Stimulated activated CD8-positive, alpha-beta memory T cell treated with anti-CD3 and anti-CD28 coated beads, Interleukin-2, amount 100 ng/mL, for 48 hours (primary cell): Measurements from ENCODE around the gene BID.

ENCODE experiments used
- DNase-seq, 2 donors: peaks; one replicate each; pipeline ENCODE4 v3.0.0-alpha.2; 2020; ENCODE audit warnings: low read depth in 2 of 2

The BID gene

DNA sequence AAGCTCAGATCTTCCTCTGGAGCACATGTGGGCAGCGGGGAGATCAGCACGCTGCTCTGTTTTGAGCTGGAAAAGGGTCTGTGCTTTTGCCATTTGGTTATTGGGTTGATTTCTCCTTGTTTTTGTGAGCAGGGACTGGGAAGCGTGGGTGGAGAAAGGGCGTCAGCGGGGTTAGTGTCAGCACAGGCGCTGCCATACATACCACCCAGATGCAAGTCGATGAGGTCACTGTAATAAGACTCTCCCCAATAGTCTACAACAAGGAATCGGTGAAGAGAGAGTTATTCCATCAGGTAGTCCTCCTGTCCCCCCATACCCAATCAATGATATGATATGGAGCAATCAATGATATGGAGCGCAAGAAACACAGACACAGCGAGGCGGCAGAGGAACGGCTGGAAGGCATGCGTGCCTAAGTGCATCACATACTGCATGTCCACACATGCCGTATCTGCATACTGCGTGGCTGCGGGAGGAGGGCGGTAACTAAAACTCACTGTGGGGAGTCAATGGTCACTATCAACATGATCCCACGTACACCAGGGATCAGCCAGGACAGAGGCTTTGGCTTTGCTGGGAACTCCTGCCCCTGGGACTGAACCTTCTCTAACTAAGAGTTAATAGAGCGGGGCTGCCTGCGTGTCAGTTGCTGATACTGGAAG is 29.5 kb upstream of the BID start:
- no peak for DNase-seq

DNA sequence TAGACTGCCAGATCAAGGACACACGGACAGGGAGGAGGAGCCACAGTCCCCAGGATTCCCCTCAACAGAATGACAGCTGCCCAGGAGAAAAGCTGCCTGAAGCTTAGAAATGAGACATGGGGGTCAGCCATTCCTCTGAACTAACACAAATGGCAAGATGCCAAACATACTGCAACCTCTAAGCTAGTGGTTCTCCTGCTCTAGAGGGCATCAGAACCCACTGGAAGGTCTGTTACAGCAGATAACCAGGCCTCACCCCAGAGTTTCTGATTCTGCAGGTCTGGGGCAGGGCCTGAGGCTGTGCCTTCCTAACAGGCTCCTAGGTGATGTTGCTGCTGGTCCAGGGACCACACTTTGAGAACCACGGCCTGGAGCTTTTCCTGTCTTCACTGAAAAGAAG is 28.6 kb upstream of the BID start:
- DNase-seq: no peak

DNA sequence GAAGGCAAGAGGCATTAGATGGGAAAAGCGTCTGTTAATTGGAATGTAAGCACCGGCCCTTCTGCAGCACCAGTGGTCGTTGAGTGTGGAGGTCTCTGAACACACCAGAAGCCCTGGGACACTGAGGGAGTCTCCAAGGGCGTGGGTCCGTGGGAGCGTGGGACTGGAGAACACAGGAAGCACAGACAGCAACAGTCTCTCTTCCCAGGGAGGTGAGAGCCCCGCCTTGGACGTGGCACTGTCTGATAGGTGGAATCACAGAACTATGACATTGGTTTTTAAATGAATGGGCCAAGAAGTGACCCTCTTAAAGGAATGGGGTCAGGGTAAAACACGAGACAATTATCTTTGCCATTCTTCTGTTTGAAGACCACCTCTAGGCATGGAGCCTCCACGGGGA is 28.1 kb upstream of the BID start:
- no peak for DNase-seq

DNA sequence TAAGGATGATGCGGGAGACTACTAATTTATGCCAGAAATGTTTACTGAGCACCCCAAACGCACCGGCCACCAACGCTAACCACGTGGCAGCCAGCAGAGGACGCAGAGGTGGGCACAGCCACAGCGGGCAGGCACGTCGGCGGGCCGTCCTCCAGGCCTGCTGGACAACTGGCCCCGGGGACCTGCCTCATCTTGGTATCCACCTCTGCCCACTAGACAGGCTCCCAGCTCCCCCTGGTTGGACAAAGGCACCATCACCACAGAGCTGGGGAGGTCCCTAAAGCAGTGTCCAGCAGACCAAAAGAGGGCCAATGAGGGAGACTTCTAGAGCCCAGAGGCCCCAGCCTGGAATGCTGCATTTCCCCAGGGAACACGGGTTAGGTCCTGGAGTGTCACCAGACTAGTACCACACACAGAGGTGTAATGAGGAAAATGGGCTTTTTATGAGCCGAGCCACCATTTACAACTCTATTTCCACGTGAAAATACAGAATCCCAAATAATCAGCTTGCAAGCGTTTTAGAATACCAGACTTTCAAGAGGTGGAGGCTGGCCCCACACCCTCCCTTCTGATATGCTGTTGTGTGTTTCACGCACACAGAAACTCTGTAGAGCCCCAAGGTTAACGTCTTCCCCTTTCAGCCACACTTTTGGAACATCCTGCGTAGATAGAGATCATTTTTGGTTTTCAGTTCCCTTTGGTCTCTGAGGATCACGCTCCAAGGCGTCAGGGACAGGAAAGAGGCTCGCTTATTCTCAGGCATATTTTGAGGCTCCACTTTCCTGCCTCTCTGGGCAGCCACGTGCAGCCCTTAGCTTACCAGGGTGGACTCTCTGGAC is 23.7 kb upstream of the BID start:
- DNase-seq: no peak

DNA sequence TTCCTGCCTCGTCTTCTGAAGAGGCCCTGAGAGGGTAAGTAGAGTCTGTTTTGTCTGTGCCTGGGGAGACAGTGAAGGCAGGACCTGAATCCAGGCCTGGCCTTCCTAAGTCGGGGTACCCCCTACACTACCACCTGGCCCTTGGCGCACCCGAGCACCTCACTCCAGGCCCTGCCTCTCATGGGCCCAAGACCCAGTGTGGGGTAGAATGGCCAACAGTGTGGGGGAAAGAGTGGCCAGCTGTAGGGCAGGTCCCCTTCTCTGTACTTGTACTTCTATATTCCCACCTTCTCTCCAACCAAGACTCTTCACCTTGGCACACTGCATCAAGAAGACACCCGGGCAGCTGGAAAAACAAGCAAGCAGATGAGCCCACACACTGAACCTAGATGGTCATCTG is 22.4 kb upstream of the BID start:
- DNase-seq: no peak

DNA sequence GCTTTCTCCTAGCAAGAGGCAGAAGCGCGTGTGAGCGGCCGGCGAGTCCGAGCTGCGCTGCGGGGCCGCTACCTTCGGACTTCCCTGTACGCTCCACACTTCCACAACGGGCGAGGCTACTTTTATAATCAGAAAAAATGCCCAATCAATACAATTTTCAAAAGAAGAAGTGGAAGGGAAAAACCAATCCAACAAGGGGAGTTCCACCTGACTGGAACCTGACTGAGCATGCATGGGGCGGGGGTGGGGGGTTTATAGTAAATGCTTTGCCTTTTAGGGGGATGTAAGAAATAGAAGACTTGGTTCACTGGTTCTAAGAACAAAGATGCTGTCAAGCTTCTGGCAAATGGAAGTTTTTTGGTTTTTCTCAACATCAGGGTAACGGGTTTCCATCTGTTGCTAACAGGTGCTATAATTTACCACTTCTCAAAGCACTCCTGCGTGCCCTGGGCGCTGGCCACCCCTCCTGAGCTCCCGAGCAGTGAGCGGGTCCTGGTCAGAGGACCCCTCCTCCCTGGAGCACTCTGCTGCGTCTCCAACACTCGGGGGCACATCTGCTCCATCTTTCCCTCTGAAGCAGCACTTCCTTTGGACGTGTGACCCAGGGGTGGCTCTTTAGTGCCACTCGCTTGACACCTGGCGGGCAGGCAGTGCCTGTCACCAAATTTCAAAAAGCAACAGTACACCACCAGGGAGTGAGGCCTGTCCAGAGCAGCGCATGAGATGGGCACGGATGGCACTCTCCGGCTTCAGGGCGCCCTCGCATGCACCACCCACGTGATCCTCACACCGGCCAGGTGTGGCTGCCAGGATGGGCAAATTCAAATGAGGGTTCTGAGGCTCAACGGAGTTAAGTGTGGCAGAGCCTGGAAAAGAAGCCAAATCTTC is 21.6 kb upstream of the BID start:
- DNase-seq: no peak

DNA sequence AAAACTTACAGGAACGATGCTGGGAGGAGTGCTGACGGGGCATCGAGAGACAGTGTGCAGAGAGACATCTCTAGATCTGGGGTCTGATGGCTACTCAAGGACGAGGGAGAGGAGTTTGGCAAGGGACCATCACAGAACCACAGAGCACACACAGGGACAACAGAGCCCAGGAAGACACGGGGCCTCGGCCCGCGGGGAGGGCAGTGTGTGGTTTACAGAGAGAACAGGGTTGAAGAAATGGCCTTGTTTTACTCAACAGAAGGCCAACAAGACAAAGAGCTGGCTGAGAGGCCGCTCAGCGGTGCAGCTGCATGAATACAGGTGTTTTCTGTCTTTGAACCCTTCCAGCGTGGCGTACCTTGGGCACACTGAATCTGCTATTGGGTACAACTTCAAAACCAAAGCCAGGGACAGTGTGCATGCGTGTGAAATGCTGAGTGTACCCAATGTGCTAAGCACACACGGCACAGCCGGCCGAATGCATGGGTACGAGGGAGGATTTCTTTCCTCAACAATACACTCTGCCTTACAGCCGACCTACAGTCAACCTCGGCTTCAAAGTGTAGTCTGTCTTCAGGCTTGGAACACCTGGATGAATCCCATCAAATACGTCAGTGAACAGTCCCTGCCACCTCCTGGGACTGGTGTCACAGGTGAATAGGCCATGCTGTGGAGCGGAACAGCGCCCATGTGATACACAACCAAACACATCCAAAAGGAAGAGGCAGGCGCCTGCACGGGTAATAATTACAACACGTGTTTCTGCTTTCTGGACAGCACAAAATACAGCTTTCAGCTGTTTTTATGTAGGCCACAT is 20.7 kb upstream of the BID start:
- no peak for DNase-seq

DNA sequence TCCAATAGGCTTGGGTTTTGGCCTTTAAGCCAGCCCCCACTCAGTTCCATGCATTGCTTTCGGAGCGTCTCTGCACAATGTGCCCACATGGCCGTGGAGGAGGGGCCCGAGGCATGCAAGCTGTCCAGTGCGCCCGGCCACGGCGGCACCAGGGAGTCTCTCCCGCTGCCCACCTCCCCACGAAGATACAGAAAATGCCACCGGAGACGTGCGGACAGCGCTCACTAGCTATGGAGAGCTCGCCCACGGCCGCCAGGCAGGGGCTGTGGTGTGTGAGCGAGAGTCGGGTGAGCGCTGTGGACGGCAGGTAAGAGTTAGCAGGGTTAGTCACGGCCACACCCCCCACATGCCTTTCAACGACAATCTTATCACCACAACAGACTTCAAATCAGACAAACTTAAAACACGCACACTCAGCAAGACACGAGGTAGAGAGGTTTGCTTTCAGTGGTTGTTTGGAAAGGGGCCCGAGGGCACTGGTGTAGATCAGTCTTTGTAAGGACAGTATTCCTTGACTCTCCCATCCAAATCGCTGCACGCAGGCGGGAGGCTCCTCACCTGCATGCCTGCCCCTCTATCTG is 18.7 kb upstream of the BID start:
- DNase-seq: no peak

DNA sequence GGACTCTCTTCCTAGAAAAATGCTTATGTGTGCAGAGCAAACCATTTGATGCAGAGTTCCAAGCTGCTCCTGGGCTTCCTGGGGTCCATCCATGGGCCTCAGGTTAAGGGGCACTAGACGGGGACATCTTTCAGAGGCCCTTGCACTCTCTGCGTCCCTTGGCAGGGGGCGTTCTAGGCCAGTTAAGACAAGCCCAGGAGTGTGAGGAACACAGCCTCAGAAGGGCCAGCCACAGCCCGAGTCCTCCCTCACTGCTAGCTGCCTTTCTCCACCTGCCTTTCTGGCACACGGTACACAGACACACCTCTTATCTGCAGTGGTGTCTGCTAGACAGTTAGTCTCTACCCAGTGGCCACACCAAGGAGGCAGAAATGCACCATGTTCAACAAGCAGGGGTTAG is 18.0 kb upstream of the BID start:
- DNase-seq: no peak

DNA sequence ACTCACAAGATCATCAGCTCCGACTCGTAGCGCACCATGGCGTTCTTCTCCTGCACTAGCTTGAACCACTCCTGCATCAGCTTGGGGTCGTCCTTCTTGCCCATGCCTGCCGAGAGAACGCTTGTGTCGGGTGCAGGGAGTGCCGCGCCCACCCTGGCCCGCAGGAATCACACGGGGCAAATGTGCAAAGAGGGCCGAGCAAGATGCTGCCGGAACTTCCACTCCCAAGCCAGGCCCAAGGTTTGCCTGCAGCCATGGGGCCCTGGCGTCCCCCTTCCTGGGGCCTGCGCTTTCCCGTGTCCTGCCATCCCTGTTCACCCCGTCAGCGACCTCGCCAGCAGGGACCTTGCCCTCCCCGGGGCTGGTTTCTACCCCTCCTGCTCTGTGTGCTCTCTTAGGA is 16.9 kb upstream of the BID start:
- DNase-seq: no peak

DNA sequence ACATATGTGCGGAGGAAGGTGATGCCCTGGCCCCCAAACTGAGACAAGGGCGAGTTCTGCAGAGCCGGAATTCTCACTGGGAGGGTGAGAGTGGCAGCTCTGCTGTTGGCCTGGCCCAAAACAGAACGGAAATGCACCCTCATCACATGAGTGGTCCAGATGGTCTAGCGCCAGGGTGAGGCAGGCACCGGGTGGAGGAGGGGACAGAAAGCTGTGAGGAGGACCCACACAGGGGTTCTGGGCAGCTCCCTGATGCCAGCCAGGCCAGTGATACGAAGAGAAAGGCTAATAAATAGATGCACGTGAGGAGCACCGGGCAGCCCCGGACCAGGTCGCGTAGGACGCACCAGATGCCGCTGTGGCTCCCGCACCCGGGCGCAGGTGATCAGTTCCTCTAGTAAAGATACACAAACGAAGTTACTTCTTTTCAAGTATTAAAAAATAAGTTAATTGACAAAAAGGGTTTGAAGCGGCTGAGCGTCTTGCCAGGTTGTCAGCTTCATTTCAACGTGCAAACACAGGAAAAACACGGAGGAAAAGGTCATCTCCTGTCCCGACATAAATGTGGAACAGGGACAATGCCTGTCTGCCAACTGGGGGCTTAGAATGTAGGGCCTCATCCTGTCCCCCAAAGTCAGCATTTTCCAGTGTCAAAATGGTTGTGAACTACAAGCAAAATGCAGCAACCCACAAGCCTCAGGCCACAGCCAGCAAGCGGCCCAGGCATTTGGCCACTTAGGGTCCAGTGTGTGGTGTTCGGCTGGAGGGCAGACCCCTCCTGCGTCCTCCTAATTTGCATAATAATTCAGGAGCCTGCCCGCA is 15.3 kb upstream of the BID start:
- no peak for DNase-seq

DNA sequence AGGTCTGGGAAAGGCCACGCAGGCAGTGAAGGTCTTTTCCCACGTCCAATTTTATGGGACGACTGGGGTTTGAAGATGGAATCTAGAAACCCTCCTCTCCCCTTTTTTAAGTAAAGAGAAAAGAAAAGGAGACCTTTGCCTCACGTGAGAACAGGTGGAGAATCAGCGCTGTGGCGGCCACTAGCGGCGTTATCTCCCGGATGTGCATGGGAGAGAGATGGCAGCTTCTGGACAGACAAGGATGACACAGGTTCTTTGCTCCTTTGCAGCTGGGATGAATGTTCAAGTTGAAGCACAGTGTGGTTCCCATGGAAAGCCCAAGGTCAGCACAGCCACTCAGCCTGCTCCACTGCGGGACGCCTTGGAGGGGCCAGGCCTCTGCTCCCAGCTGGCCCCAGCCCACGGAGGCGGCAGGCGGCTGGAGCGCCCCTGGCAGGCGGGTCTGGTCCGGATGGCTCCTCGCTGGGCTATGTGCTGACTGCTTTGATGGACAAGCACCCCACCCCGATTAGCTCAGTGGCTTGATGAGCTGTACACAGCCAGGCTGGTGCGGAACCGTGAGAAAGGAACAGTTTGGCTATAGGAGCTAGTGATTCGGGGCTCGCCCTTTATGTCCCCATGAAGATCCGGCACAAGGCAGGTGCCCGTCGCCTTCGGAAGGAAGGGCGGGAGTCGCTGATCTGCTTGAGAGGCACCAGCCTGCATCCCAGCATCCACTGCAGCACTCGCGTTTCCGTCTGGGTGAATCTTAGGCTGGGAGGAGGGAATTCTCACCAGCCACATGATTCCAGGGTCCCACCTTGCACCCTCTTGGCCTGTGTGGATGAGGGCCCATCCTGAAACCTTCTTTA is 14.5 kb upstream of the BID start:
- no peak for DNase-seq

DNA sequence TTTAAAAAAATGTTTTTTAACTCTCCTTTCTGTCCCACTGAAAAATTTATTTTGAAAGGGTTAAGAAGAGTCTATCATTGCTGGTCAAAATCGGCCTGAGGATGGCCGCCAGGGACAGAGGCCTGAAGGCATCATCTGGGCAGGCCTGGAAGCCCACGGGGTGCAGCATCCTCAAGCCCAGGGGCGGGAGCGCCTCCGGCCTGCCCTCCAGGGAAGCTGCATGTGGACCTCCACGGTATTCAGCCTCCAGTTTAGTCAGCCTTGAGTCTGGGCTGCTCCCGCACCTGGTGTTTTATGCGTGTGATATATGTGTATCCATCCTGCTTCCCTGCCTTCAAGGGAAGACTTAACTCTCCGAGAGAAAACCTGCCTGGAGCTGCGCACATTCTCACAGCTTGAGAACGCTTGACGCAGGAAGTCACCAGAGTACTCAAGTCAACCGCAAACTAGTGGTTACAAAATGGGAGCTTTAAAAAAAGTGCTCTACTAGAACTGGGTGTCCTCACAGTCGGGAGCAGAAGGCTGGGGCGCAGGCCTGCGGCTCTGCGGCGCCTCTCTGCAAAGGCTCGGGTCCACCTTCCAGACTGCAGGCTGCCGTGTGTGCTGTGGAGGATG is 13.6 kb upstream of the BID start:
- no peak for DNase-seq

DNA sequence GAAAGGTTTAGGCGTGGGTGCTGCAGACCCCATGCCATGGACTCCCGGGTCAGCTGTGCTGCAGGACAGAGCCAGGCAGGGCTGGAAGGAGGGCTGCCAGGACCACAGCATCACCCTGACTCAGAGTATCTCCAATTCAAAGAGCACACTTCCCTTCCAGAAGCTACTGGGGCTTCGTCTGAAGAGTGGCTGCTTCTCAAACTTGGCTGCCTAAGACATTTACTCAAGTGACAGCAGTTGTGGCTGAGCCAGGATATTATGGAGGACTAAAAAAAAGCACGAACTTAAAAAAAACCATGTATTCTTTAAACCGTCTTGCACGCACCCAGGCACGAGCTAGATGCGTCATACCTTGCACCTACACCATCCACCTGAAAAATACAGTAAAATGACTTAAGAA is 13.0 kb upstream of the BID start:
- DNase-seq: no peak

DNA sequence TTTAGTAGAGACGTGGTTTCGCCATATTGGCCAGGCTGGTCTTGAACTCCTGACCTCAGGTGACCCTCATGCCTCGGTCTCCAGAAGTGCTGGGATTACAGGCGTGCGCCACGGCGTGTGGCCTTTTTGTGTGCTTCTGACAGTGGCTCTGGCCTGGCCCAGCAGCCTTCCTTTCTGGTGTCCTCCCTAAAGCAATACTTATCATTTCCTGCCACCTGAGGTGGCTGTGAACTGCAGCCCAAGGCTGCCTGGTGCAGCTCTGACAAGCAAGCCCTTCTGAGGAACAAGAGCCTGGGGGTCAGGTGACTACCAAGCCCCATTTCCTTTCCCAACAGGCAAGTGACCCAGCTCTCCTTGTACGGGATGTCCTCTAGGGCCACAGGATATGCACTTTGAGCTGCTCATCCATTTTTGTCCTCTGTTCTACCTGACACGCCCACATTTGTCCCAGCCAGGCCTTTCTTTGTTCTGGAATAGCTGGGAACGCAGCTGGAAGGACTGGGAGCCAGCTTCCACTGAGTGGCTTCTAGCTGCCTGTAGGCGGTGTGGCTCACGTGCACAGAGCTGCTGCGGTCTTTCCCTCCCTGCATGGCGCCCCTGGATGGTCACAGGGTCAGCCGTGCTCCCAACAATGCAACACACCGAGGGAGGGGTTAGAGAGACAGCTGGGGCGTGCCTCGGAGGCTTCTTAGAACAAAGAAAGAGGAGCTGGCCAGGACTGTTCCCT is 12.3 kb upstream of the BID start:
- no peak for DNase-seq

DNA sequence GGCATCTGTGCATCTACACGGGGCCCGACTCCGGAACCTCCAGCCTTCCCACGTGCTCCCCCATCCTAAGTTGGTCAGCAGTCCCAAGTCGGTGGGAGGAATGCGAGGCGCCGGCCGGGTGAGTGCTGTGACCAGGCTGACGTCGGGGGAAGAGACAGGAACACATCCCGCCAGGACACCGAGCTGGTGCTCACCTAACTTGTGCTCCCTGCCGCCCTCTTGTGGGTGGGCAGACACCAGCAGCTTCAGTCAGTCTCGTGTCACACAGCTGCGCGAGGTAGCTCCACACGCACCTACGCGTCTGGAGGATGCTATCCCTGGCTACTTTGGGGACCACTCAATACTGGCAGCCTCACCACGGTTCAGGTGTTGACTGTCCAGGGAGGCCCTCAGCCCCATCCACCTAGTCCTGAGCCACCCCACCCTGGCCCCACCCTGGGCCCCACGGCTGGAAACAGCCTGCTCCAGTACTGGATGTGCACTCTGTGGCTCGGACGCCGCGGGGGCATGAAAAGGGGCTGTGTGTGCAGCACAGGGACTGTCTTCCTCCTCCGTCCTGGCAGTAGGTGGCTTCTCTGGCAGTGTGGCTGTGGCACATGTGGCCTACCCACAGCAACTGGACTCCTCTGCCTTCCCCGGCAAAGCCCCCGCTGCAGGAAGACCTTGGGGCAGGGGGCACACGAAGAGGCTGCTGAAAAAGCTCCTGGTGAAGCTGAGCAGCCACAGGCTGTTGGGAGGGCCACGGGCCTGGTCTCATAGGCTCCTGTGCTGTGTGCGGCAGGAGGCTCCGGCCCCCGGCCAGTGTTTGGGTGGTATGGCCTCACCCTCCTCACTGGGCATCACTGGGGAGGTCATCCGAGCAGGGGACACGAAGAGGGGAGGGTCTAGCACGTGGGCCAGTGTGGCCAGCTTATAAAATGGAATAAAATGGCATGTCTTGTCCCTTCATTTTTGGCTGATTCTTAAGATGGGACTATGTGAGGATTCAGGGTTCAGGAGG is 11.2 kb upstream of the BID start:
- peak; percentile 60 to 68 for DNase-seq

DNA sequence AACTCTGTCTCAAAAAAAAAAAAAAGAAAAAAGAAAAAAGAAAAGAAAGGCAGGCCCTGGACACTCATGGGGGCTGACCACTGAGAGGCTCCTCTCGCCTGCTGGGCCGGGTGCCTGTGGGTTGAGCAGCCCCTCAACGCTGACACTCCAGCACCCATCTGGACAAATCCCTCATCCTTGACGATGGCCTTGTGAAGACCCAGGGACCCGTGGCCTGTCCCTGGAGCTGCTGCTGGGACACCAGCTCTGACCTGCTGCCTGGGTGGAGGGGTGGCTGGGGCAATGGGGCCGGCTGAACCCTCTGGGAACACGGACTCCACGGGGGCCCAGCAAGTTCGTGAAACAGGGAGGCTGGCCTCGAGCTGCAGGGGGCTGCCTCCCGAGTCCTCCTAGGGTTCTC is 10.5 kb upstream of the BID start:
- DNase-seq: no peak
